ENCODE results near the gene SLC38A3. TPM values are rescaled to one million over a fixed set of nuclear protein-coding genes. Genes with fewer than 3 reads are reported as not detected.

The SLC38A3 gene
- total and polyA plus RNA-seq, 4 experiments from 2014 or later, result not detected

DNA sequence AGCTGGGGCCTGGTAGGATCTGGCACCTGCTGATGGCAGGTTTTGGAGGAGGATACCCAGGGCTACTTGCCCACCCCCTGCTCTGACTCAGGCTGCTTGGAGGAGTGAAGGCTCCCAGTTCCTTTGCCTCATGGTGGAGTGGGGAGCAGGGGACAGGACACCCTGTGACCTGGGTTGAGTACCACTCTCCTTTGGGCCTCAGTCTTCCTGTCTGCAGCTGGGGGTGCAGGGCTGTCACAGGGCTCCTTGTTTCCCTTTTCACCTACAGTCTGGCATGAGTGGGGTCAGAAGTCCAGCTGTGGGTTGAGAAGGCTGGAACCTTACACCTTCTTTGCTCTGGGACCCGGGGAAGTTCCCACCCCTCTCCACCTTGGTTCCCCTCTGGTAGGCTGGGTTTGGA, 35.2 kb upstream of the SLC38A3 start:
- intact Hi-C loops (cut with micrococcal nuclease), result no loop called here
- H3K4me3 Mint-ChIP-seq, result no peak overlapping the region
- no peaks in the 10 kb centered on the region for H3K27me3 ChIP-seq (ENCODE audit: insufficient read depth, low read length)
- H3K36me3 ChIP-seq (ENCODE audit: insufficient read depth, low read length), result no peaks in the 10 kb centered on the region
- peaks cover 0 to 4% (median 3%) of the 10 kb centered on the region in 4 donors for H3K4me1 Mint-ChIP-seq
- H3K9me3 ChIP-seq (ENCODE audit: control insufficient read depth in 1 of 2, low read length in 2 of 2), result no peaks in the 10 kb centered on the region
- no peak overlapping the region for H3K27ac Mint-ChIP-seq
- no peak overlapping the region for H3K4me3 ChIP-seq (ENCODE audit: low read length in 2 of 2)
- no peaks in the 10 kb centered on the region for H3K36me3 Mint-ChIP-seq
- POLR2A ChIA-PET (ENCODE audit: partially characterized antibody), result no interaction called here
- CTCF ChIA-PET (ENCODE audit: partially characterized antibody), result no interaction called here
- DNase-seq, result peak in 1 of 5 donors; percentile 22
- H3K9me3 Mint-ChIP-seq, result no peaks in the 10 kb centered on the region
- no peak overlapping the region for H3K27ac ChIP-seq (ENCODE audit: low read depth, low read length)
- no peaks in the 10 kb centered on the region for H3K4me1 ChIP-seq (ENCODE audit: insufficient read depth, low read length)
- peaks cover 0 to 6% of the 10 kb centered on the region in 2 donors for H3K27me3 Mint-ChIP-seq

DNA sequence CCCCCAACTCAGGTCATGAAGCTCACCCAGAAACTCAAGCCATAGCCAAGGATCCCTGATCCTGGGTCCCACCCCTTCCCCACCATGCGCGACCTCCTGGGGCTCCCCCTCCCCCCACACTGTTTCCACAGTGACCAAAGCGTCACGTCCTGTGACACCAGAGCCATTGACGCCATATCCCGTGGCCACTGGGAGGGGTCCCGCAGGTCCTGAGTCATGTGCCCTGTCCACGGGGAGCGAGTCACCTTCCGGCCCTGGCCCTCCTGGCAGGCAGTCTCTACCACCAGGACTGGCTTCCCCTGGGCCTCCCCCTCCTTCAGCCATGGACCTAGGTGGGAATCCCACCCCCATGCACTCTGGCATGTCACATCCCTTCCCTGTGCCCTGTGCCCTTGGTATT, 34.4 kb upstream of the SLC38A3 start:
- Histone ChIP-seq H3K4me3 (ENCODE audit: low read length in 2 of 2) (no peak overlapping the region), H3K27me3 (ENCODE audit: insufficient read depth, low read length) (no peaks in the 10 kb centered on the region), H3K36me3 (ENCODE audit: insufficient read depth, low read length) (no peaks in the 10 kb centered on the region), H3K9me3 (ENCODE audit: control insufficient read depth in 1 of 2, low read length in 2 of 2) (no peaks in the 10 kb centered on the region), H3K4me1 (ENCODE audit: insufficient read depth, low read length) (no peaks in the 10 kb centered on the region), H3K27ac (ENCODE audit: low read depth, low read length) (no peak overlapping the region)
- no peaks in the 10 kb centered on the region for H3K9me3 Mint-ChIP-seq
- POLR2A ChIA-PET (ENCODE audit: partially characterized antibody), result no interaction called here
- H3K27ac Mint-ChIP-seq, result no peak overlapping the region
- no peaks in the 10 kb centered on the region for H3K36me3 Mint-ChIP-seq
- H3K27me3 Mint-ChIP-seq, result peaks cover 0 to 4% of the 10 kb centered on the region in 2 donors
- peak in 1 of 5 donors; percentile 7 for DNase-seq
- H3K4me1 Mint-ChIP-seq, result peaks cover 0 to 4% (median 3%) of the 10 kb centered on the region in 4 donors
- intact Hi-C loops (cut with micrococcal nuclease), result no loop called here
- no peak overlapping the region for H3K4me3 Mint-ChIP-seq
- CTCF ChIA-PET (ENCODE audit: partially characterized antibody), result no interaction called here

DNA sequence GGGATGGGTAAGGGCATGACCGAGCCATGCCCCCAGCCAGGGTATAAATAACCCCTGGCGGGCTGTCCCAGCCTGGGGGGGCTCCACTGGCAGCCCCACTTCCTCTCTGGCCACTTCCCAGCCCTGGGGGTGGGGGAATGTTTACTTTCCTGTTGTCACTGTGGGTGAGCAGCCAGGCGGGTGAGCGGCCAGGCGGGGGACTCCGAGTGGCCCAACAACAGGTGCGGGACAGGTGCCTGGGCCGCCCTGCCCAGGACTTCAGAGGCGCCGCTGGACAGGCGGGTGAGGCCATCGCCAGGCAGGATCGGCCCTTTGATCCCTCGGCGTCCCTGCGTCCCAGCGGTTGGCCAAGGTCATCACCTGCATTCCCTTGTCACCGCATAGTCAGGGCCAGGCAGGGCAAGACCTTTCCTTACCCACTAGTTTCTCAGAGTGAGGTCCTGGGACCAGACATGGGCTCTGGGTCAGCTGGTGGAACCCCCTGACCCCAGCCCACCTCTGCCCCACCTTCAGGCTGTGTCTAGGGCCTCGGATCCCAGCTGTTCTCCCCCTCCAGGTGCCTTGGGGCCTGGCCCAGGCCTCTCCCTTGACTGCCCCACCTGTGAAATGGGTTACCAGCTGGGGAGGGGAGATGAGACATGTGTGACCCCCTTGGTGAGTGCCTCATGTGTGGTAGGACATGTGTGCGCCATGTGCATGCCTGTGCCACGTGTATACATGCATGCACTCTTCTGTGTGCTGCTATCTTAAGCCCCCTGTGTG, 33.4 kb upstream of the SLC38A3 start:
- H3K36me3 ChIP-seq (ENCODE audit: insufficient read depth, low read length), result no peaks in the 10 kb centered on the region

DNA sequence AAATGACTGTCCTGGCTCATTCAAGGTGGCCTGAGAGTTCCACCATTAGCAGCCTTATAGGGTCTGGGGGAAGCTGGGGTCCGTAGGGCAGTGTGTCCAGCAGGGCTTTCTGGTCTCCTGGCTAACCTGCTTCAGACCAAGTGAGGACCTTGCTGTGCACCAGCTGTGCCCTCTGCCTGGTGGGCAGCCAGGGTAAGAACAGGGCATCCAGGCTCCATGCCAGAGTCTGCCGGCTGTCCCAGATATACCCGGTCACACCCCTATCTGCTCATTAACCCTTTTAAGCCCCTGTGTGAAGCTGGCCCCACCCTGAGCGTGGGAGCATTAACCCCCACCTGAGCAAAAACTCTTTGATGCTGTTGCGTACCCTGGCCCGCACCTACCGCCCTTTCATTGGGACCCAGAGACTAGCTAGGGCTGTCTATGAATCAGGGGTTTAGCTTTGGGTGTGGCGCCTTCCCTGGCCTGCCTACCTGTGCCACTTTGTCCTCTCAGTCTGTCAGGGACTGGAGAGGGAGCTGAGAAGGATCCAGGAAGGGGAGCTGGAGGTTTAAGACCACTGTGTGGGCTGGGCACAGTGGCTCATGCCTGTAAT, 32.3 kb upstream of the SLC38A3 start:
- no peak overlapping the region for H3K4me3 Mint-ChIP-seq
- H3K4me1 Mint-ChIP-seq, result peaks cover 0 to 4% (median 3%) of the 10 kb centered on the region in 4 donors
- H3K27me3 ChIP-seq (ENCODE audit: insufficient read depth, low read length), result no peaks in the 10 kb centered on the region
- peak in 1 of 5 donors; percentile 17 for DNase-seq
- no peaks in the 10 kb centered on the region for H3K36me3 ChIP-seq (ENCODE audit: insufficient read depth, low read length)
- peaks cover 0 to 4% of the 10 kb centered on the region in 2 donors for H3K27me3 Mint-ChIP-seq
- H3K9me3 Mint-ChIP-seq, result no peaks in the 10 kb centered on the region
- ChIA-PET POLR2A (ENCODE audit: partially characterized antibody) (no interaction called here), CTCF (ENCODE audit: partially characterized antibody) (no interaction called here)
- no peaks in the 10 kb centered on the region for H3K36me3 Mint-ChIP-seq
- H3K27ac ChIP-seq (ENCODE audit: low read depth, low read length), result no peak overlapping the region
- intact Hi-C loops (cut with micrococcal nuclease), result no loop called here
- no peak overlapping the region for H3K27ac Mint-ChIP-seq
- H3K4me1 ChIP-seq (ENCODE audit: insufficient read depth, low read length), result no peaks in the 10 kb centered on the region
- no peaks in the 10 kb centered on the region for H3K9me3 ChIP-seq (ENCODE audit: control insufficient read depth in 1 of 2, low read length in 2 of 2)
- no peak overlapping the region for H3K4me3 ChIP-seq (ENCODE audit: low read length in 2 of 2)

More for the DNA sequence above, 33.4 kb upstream of the SLC38A3 start:
- peaks cover 0 to 4% of the 10 kb centered on the region in 2 donors for H3K27me3 Mint-ChIP-seq
- H3K36me3 Mint-ChIP-seq, result no peaks in the 10 kb centered on the region
- CTCF ChIA-PET (ENCODE audit: partially characterized antibody), result no interaction called here
- DNase-seq, result peak in 1 of 5 donors; percentile 13
- H3K27me3 ChIP-seq (ENCODE audit: insufficient read depth, low read length), result no peaks in the 10 kb centered on the region
- H3K27ac Mint-ChIP-seq, result no peak overlapping the region
- no peaks in the 10 kb centered on the region for H3K9me3 ChIP-seq (ENCODE audit: control insufficient read depth in 1 of 2, low read length in 2 of 2)
- no peak overlapping the region for H3K4me3 Mint-ChIP-seq
- H3K9me3 Mint-ChIP-seq, result no peaks in the 10 kb centered on the region
- POLR2A ChIA-PET (ENCODE audit: partially characterized antibody), result no interaction called here
- no peak overlapping the region for H3K4me3 ChIP-seq (ENCODE audit: low read length in 2 of 2)
- intact Hi-C loops (cut with micrococcal nuclease), result no loop called here
- H3K4me1 ChIP-seq (ENCODE audit: insufficient read depth, low read length), result no peaks in the 10 kb centered on the region
- no peak overlapping the region for H3K27ac ChIP-seq (ENCODE audit: low read depth, low read length)
- peaks cover 0 to 4% (median 3%) of the 10 kb centered on the region in 4 donors for H3K4me1 Mint-ChIP-seq

DNA sequence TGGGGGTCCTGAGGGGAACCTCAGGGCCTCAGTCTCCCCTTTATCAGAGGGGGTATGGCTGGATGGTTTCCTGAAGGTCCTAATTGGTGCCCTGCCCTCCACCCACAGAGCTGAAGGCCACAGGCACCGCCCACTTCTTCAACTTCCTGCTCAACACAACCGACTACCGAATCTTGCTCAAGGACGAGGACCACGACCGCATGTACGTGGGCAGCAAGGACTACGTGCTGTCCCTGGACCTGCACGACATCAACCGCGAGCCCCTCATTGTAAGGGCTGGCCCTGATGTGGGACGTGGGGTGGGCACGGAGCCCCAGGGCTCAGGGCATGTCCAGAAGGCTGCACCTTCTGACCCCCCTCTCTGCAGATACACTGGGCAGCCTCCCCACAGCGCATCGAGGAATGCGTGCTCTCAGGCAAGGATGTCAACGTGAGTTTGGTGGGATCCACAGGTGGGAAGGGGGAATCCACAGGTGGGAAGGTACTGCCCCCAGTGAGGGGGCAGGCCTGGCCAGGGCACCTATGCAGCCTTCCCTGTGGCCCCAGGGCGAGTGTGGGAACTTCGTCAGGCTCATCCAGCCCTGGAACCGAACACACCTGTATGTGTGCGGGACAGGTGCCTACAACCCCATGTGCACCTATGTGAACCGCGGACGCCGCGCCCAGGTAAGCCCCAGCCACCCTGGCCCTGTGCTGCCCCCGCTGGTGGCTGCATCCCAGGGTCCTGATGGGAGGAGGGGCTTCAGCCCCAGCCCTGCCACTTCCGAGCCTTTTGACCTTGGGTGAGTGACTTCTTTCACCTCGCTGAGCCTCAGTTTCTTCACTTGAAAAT, 31.2 kb upstream of the SLC38A3 start:
- CTCF ChIA-PET (ENCODE audit: partially characterized antibody), result interaction anchor here (0.8 kb wide), 1 partner anchor 53 kb away, joined by 3 read pairs; no protein-coding TSS in a partner anchor
- H3K27ac Mint-ChIP-seq, result no peak overlapping the region
- Histone ChIP-seq H3K9me3 (ENCODE audit: control insufficient read depth in 1 of 2, low read length in 2 of 2) (no peaks in the 10 kb centered on the region), H3K27ac (ENCODE audit: low read depth, low read length) (no peak overlapping the region), H3K27me3 (ENCODE audit: insufficient read depth, low read length) (no peaks in the 10 kb centered on the region), H3K36me3 (ENCODE audit: insufficient read depth, low read length) (no peaks in the 10 kb centered on the region), H3K4me1 (ENCODE audit: insufficient read depth, low read length) (no peaks in the 10 kb centered on the region), H3K4me3 (ENCODE audit: low read length in 2 of 2) (no peak overlapping the region)
- no peaks in the 10 kb centered on the region for H3K9me3 Mint-ChIP-seq
- peaks cover 0 to 4% (median 3%) of the 10 kb centered on the region in 4 donors for H3K4me1 Mint-ChIP-seq
- H3K36me3 Mint-ChIP-seq, result no peaks in the 10 kb centered on the region
- intact Hi-C loops (cut with micrococcal nuclease), result no loop called here
- POLR2A ChIA-PET (ENCODE audit: partially characterized antibody), result no interaction called here
- H3K27me3 Mint-ChIP-seq, result no peaks in the 10 kb centered on the region
- no peak overlapping the region for H3K4me3 Mint-ChIP-seq
- DNase-seq, result peak in 1 of 5 donors; percentile 20

DNA sequence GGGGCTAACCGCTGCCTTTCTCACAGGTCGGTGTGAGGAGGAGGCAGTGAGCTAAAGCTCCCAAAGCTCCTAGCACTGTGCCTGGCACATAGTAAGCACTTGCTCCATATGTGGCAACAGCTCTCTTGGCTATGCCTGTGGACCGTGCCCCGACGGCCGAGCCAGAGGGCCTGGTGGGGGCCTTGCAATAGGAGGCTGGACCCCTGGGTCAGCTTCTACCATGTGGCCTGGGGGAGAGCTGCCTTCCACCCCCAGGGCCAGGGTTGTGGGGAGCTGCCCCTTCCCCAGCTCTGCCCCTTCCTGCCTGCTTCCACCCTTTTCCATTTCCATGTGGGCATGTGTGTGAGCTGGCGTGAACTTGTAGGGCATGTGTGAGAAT, 30.6 kb upstream of the SLC38A3 start:
- CTCF ChIA-PET (ENCODE audit: partially characterized antibody), result interaction anchor here (0.8 kb wide), 1 partner anchor 53 kb away, joined by 3 read pairs; no protein-coding TSS in a partner anchor
- peak in 1 of 5 donors; percentile 25 for DNase-seq

DNA sequence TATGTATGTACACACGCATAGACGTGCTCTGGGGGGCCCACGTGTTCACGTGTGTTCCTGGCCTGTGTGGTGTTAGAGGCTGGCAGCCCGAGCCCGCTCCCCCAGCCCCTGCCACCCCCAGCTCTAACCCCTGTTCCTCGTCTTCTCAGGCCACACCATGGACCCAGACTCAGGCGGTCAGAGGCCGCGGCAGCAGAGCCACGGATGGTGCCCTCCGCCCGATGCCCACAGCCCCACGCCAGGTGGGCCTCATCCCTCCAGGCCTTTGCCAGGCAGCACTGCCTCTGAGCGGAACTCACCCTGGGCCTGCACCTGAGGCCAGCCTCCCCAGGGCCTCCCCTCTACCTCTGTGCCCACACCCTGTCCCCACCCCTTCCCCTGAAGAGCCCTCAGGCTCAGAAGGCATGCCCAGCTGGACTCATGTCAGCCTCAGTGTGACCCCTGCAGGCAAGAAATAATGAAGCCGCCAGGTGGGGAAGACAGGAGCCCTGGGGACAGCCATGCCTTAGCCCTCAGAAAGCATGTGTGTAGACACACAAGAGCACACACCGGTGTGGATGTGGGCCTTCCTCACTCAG, 30.0 kb upstream of the SLC38A3 start:
- no peak overlapping the region for H3K27ac ChIP-seq (ENCODE audit: low read depth, low read length)
- Mint-ChIP-seq H3K4me3 (no peak overlapping the region), H3K9me3 (no peaks in the 10 kb centered on the region), H3K27me3 (no peaks in the 10 kb centered on the region), H3K4me1 (peaks cover 0 to 4% (median 3%) of the 10 kb centered on the region in 4 donors), H3K27ac (no peak overlapping the region), H3K36me3 (no peaks in the 10 kb centered on the region)
- DNase-seq, result peak in 1 of 5 donors; percentile 8
- ChIA-PET CTCF (ENCODE audit: partially characterized antibody) (no interaction called here), POLR2A (ENCODE audit: partially characterized antibody) (no interaction called here)
- no peaks in the 10 kb centered on the region for H3K4me1 ChIP-seq (ENCODE audit: insufficient read depth, low read length)
- no peaks in the 10 kb centered on the region for H3K9me3 ChIP-seq (ENCODE audit: control insufficient read depth in 1 of 2, low read length in 2 of 2)
- no peaks in the 10 kb centered on the region for H3K27me3 ChIP-seq (ENCODE audit: insufficient read depth, low read length)
- no peaks in the 10 kb centered on the region for H3K36me3 ChIP-seq (ENCODE audit: insufficient read depth, low read length)
- H3K4me3 ChIP-seq (ENCODE audit: low read length in 2 of 2), result no peak overlapping the region
- intact Hi-C loops (cut with micrococcal nuclease), result no loop called here

More for the DNA sequence above, 30.6 kb upstream of the SLC38A3 start:
- no peaks in the 10 kb centered on the region for H3K9me3 Mint-ChIP-seq
- Histone ChIP-seq H3K36me3 (ENCODE audit: insufficient read depth, low read length) (no peaks in the 10 kb centered on the region), H3K27ac (ENCODE audit: low read depth, low read length) (no peak overlapping the region), H3K9me3 (ENCODE audit: control insufficient read depth in 1 of 2, low read length in 2 of 2) (no peaks in the 10 kb centered on the region), H3K4me3 (ENCODE audit: low read length in 2 of 2) (no peak overlapping the region), H3K27me3 (ENCODE audit: insufficient read depth, low read length) (no peaks in the 10 kb centered on the region), H3K4me1 (ENCODE audit: insufficient read depth, low read length) (no peaks in the 10 kb centered on the region)
- no peaks in the 10 kb centered on the region for H3K36me3 Mint-ChIP-seq
- H3K4me3 Mint-ChIP-seq, result no peak overlapping the region
- no peak overlapping the region for H3K27ac Mint-ChIP-seq
- intact Hi-C loops (cut with micrococcal nuclease), result no loop called here
- H3K4me1 Mint-ChIP-seq, result peaks cover 0 to 4% (median 3%) of the 10 kb centered on the region in 4 donors
- H3K27me3 Mint-ChIP-seq, result no peaks in the 10 kb centered on the region
- POLR2A ChIA-PET (ENCODE audit: partially characterized antibody), result no interaction called here
